K562 (cell line): ENCODE data around the gene KRTAP22-1. TPM values are rescaled to one million over a fixed set of nuclear protein-coding genes. Genes with fewer than 3 reads are reported as not detected.

ENCODE experiments used
- ATAC-seq: fragments of 200-7000 bp; cut with Tn5 transposase; 3 replicates; pipeline ENCODE4 v1.9.1; 2020; ENCODE audit warnings: moderate library complexity
- BruUV-seq: library from RNA; stranded (reverse); fragments of 400-500 nt; replicated peaks from 2 replicates; lab custom pipeline; 2021; lab: Mats Ljungman, UMichigan
- CTCF ChIA-PET: fragments of 300-600 bp; formaldehyde crosslinking; extraction: SDS; loops from one replicate; lab custom pipeline; 2021; ENCODE audit warnings: low intra/inter-chr PET ratio; lab: Yijun Ruan, JAX
- POLR2A ChIA-PET: fragments of 300-600, 350-650 bp; sonication (Branson Sonifier 250); formaldehyde crosslinking; extraction: SDS; loops from one replicate; lab custom pipeline; 2021; ENCODE audit warnings: antibody characterized with exemption, inconsistent platforms; lab: Yijun Ruan, JAX
- DNase-seq, 4 experiments: peaks; one replicate each; pipeline versions ENCODE4 v3.0.0 to v3.0.0-alpha.2; 2011 to 2018; ENCODE audit warnings: low spot score in 3 of 4, mixed read lengths in 3 of 4; ENCODE audit errors: extremely low read depth in 1 of 4
- FAIRE-seq: peaks from 2 replicates; lab custom pipeline; 2011; peaks lifted over from hg19 to GRCh38; lab: Jason Lieb, UNC
- H2AFZ ChIP-seq: 2 replicates; pipeline ENCODE4 v1.6.0; 2011; ENCODE audit warnings: low read depth, low read length, control low read depth, inconsistent platforms
- H3K27ac ChIP-seq: fragments of 200-600 bp; 3 replicates; pipeline ENCODE4 v1.8.0; 2011; ENCODE audit warnings: low read depth, mild to moderate bottlenecking, control low read depth, inconsistent platforms, low read length, moderate library complexity, mixed read lengths; ENCODE audit errors: extremely low read depth
- H3K27me3 ChIP-seq, 2 experiments: fragments of 300-600 bp in 1 of 2; 2 replicates in 1 of 2; 3 replicates in 1 of 2; pipeline versions ENCODE4 v1.6.0 to v1.8.0; 2011; ENCODE audit warnings: inconsistent platforms in 2 of 2, low read length in 2 of 2, mild to moderate bottlenecking in 1 of 2, mixed read lengths in 1 of 2, moderate library complexity in 1 of 2; ENCODE audit not compliant: control insufficient read depth in 2 of 2, insufficient read depth in 2 of 2
- H3K36me3 ChIP-seq: fragments of 300-600 bp; 3 replicates; pipeline ENCODE4 v1.8.0; 2011; ENCODE audit warnings: mild to moderate bottlenecking, low read length, inconsistent platforms; ENCODE audit not compliant: control insufficient read depth, insufficient read depth
- H3K4me1 ChIP-seq, 2 experiments: fragments of 200-600 bp in 1 of 2; replicated peaks in 1 of 2; 2 replicates in 1 of 2; 3 replicates in 1 of 2; pipeline versions ENCODE4 v1.5.1 to v1.8.0; 2011; ENCODE audit warnings: inconsistent platforms in 2 of 2, low read length in 2 of 2, mild to moderate bottlenecking in 1 of 2, mixed read lengths in 1 of 2, moderate library complexity in 1 of 2; ENCODE audit not compliant: control insufficient read depth in 2 of 2, insufficient read depth in 2 of 2
- H3K4me2 ChIP-seq: 2 replicates; pipeline ENCODE4 v1.6.1; 2011; ENCODE audit warnings: low read length, control low read depth, inconsistent platforms, mixed read lengths; ENCODE audit not compliant: insufficient read depth
- H3K4me3 ChIP-seq: fragments of 200-600 bp; sonication (generic), shearing (Covaris generic); 2 replicates; pipeline ENCODE4 v1.5.1; 2016; ENCODE audit warnings: control low read depth, inconsistent platforms
- H3K79me2 ChIP-seq: fragments of 200-600 bp; 3 replicates; pipeline ENCODE4 v1.8.0; 2011; ENCODE audit warnings: low read length, inconsistent platforms; ENCODE audit not compliant: control insufficient read depth, insufficient read depth
- H3K9ac ChIP-seq, 2 experiments: 2 replicates each; pipeline versions ENCODE4 v1.6.0 to v1.6.1; 2011; ENCODE audit warnings: low read depth in 2 of 2, low read length in 2 of 2, control low read depth in 1 of 2, inconsistent platforms in 1 of 2, mild to moderate bottlenecking in 1 of 2, mixed read lengths in 1 of 2; ENCODE audit not compliant: insufficient read depth in 1 of 2
- H3K9me1 ChIP-seq: one replicate; pipeline ENCODE4 v1.6.0; 2011; ENCODE audit warnings: inconsistent platforms, mild to moderate bottlenecking, low read length, moderate library complexity; ENCODE audit not compliant: control insufficient read depth, insufficient read depth
- H3K9me3 ChIP-seq: replicated peaks from 2 replicates; pipeline ENCODE4 v1.5.1; 2011; ENCODE audit warnings: low read depth, low read length, inconsistent platforms; ENCODE audit not compliant: control insufficient read depth, insufficient read depth
- H4K20me1 ChIP-seq: replicated peaks from 2 replicates; pipeline ENCODE4 v1.6.1; 2011; ENCODE audit warnings: low read length, inconsistent platforms, mixed read lengths; ENCODE audit not compliant: control insufficient read depth, insufficient read depth
- ATF3 ChIP-seq, 2 experiments: fragments of 450-650 bp in 1 of 2; sonication (generic) in 1 of 2; formaldehyde crosslinking in 1 of 2; IDR thresholded peaks in 1 of 2; conservative IDR thresholded peaks in 1 of 2; 2 replicates each; pipeline versions ENCODE4 v1.6.1 to v1.8.1; 2016 to 2023; ENCODE audit warnings: mild to moderate bottlenecking in 2 of 2, moderate library complexity in 2 of 2, inconsistent platforms in 1 of 2, missing genetic modification reagents in 1 of 2
- CHD4 ChIP-seq: fragments of 200-600 bp; sonication (generic); IDR thresholded peaks from 3 replicates; pipeline ENCODE4 v1.6.1; 2012; ENCODE audit warnings: low read depth, mild to moderate bottlenecking, mixed read lengths, low read length, inconsistent platforms; ENCODE audit not compliant: insufficient read depth, insufficient replicate concordance, poor library complexity, severe bottlenecking
- CTBP1 ChIP-seq: fragments of 450-650 bp; IDR thresholded peaks from 2 replicates; pipeline ENCODE4 v1.6.1; 2016; ENCODE audit warnings: borderline replicate concordance
- EGR1 ChIP-seq: fragments of 450-650 bp; conservative IDR thresholded peaks from 2 replicates; pipeline ENCODE4 v1.6.1; 2017; ENCODE audit warnings: mild to moderate bottlenecking
- FIP1L1 ChIP-seq: fragments of 200-400 bp; formaldehyde crosslinking; IDR thresholded peaks from 2 replicates; pipeline ENCODE4 v1.6.1; 2018; ENCODE audit warnings: mild to moderate bottlenecking, low read depth, low read length; ENCODE audit not compliant: poor library complexity, severe bottlenecking
- FOXA1 ChIP-seq: fragments of 450-650 bp; IDR thresholded peaks from 2 replicates; pipeline ENCODE4 v1.6.1; 2016; ENCODE audit warnings: mild to moderate bottlenecking, borderline replicate concordance
- HINFP ChIP-seq: fragments of 450-650 bp; conservative IDR thresholded peaks from 2 replicates; pipeline ENCODE4 v1.6.1; 2016; ENCODE audit warnings: missing genetic modification characterization, low read depth, mild to moderate bottlenecking, control low read depth, missing compliant biosample characterization
- L3MBTL2 ChIP-seq: fragments of 450-650 bp; IDR thresholded peaks from 2 replicates; pipeline ENCODE4 v1.6.1; 2016; ENCODE audit warnings: mild to moderate bottlenecking, moderate library complexity
- NCOA1 ChIP-seq: fragments of 450-650 bp; IDR thresholded peaks from 2 replicates; pipeline ENCODE4 v1.6.1; 2016; ENCODE audit warnings: low read depth
- NR3C1 ChIP-seq: sonication (generic); formaldehyde crosslinking; IDR thresholded peaks from 2 replicates; pipeline ENCODE4 v1.8.1; 2022; ENCODE audit warnings: missing genetic modification reagents
- PRMT5 ChIP-seq: sonication (generic); formaldehyde crosslinking; IDR thresholded peaks from 2 replicates; pipeline ENCODE4 v1.5.0; 2020; ENCODE audit warnings: missing genetic modification reagents
- SETDB1 ChIP-seq: IDR thresholded peaks from one replicate; pipeline ENCODE4 v1.6.1; 2012; ENCODE audit warnings: low read length, control low read depth, inconsistent platforms
- TARDBP ChIP-seq: fragments of 450-650 bp; IDR thresholded peaks from 2 replicates; pipeline ENCODE4 v1.6.1; 2016
- WHSC1 ChIP-seq: IDR thresholded peaks from one replicate; pipeline ENCODE4 v1.6.1; 2012; ENCODE audit warnings: low read length, control low read depth, inconsistent platforms
- ZBTB17 ChIP-seq: fragments of 450-650 bp; formaldehyde crosslinking; IDR thresholded peaks from 2 replicates; pipeline ENCODE4 v1.4.0; 2020; ENCODE audit warnings: mild to moderate bottlenecking
- WGBS: fragments of 100-300 bp; shearing (Covaris generic); methylation state at CpG from one replicate; pipeline ENCODE4 v1.1.6; 2016; ENCODE audit warnings: low coverage, mixed read lengths; ENCODE audit not compliant: insufficient coverage; ENCODE audit errors: missing lambda C conversion rate; 5-methylcytosine and 5-hydroxymethylcytosine counted together
- in situ Hi-C: fragments of 300-500 bp; cut with MboI; formaldehyde crosslinking; loops from 4 replicates; pipeline ENCODE4 v1.15.0; 2018; ENCODE audit warnings: inconsistent platforms, mixed read lengths
- intact Hi-C: fragments of 100-400 bp; cut with micrococcal nuclease; formaldehyde crosslinking; loops from 2 replicates; pipeline ENCODE4 v1.14.2; 2022
- polyA plus RNA-seq, 8 experiments: library from polyadenylated mRNA; depleted of rRNA in 4 of 8; stranded (reverse) in 5 of 8; unstranded in 3 of 8; fragments of >200 nt; fragmentation: Nextera tagmentation in 2 of 8; fragmentation: Illumina TruSeq in 1 of 8; extraction: Ambion mirVana in 2 of 8; extraction: Trizol in 1 of 8; gene quantifications; 2 replicates each; pipeline versions ENCODE4 v1.2.1 to v1.2.3, GENCODE V29; 2011 to 2014; ENCODE audit warnings: inconsistent platforms in 1 of 8, missing spikeins in 1 of 8
- total RNA-seq, 7 experiments: library from RNA; depleted of rRNA in 6 of 7; stranded (reverse); fragments of >200 nt in 6 of 7; fragmentation: Illumina TruSeq in 2 of 7; extraction: Trizol in 2 of 7; gene quantifications; 2 replicates each; pipeline versions ENCODE4 v1.2.1 to v1.2.3, GENCODE V29; 2011 to 2021; ENCODE audit warnings: low replicate concordance in 1 of 7
- TF ChIP-seq, protein P1 (sequence below), 2 experiments: IDR thresholded peaks in 1 of 2; conservative IDR thresholded peaks in 1 of 2; 2 replicates each; pipeline ENCODE4 v1.6.1; 2016; ENCODE audit warnings: low read depth in 2 of 2, mild to moderate bottlenecking in 1 of 2, missing compliant biosample characterization in 1 of 2, missing genetic modification characterization in 1 of 2, moderate library complexity in 1 of 2

KRTAP22-1 gene
- total and polyA plus RNA-seq, 9 of the 15 experiments (the other 6 are each of a cell fraction or from before 2014, with no cell fraction given), result not detected

DNA sequence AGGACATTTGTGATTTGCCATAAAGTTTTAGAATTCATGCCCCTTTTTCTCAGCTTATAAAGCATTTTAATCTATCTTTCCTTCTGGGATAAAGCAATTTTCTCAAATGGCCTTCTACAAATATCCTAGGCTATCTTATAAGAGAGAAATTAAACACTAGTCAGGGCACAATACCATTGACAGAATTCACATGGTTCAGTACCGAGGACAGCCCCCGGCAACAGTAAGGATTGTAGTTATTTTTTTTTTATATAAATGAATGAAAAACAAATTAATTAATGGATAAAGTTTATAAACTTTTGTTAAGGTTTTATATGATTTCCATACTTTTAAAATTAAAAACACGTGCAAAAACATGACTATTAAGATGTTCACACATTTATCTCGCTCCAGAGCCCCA lies 27.2 kb downstream of the KRTAP22-1 start:
- CTCF ChIA-PET, result no interaction called here
- in situ Hi-C loops, result no loop called here

More for the DNA sequence above, 27.2 kb downstream of the KRTAP22-1 start:
- BruUV-seq, result no TSS peak
- FAIRE-seq, result no peak
- Histone ChIP-seq H3K9ac (no peak overlapping the region), H3K4me1 (no peaks in the 10 kb centered on the region), H3K9me1 (no peaks in the 10 kb centered on the region), H2AFZ (no peak overlapping the region), H3K9me3 (no peaks in the 10 kb centered on the region), H3K79me2 (no peaks in the 10 kb centered on the region), H3K36me3 (no peaks in the 10 kb centered on the region), H3K4me3 (no peak overlapping the region), H4K20me1 (no peaks in the 10 kb centered on the region), H3K27ac (no peak overlapping the region), H3K27me3 (no peaks in the 10 kb centered on the region), H3K4me2 (no peak overlapping the region)
- 0% methylated on average over 4 of the region's 4 CpGs for WGBS
- no peak for DNase-seq
- intact Hi-C loops, result no loop called here
- ATAC-seq, result no peak
- TF ChIP-seq EGR1 (no peak), ATF3 (IDR thresholded peaks at IDR 0.05) (no peak), ATF3 (CRISPR knock-in tag; conservative IDR thresholded peaks at IDR 0.05) (no peak), WHSC1 (no peak), CHD4 (no peak), FOXA1 (no peak), L3MBTL2 (no peak), PRMT5 (CRISPR knock-in tag) (no peak), FIP1L1 (no peak), CTBP1 (no peak), NR3C1 (no peak), TARDBP (no peak), SETDB1 (no peak), HINFP (tag) (no peak), NCOA1 (no peak), ZBTB17 (CRISPR knock-in tag) (no peak)
- TF ChIP-seq, protein P1, sequence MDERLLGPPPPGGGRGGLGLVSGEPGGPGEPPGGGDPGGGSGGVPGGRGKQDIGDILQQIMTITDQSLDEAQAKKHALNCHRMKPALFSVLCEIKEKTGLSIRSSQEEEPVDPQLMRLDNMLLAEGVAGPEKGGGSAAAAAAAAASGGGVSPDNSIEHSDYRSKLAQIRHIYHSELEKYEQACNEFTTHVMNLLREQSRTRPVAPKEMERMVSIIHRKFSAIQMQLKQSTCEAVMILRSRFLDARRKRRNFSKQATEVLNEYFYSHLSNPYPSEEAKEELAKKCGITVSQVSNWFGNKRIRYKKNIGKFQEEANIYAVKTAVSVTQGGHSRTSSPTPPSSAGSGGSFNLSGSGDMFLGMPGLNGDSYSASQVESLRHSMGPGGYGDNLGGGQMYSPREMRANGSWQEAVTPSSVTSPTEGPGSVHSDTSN (CRISPR knock-in tag; IDR thresholded peaks at IDR 0.05; ENCODE audit: low read depth), result no peak
- TF ChIP-seq, protein P1 (tag; conservative IDR thresholded peaks at IDR 0.05; ENCODE audit: low read depth), result no peak
- POLR2A ChIA-PET, result no interaction called here
